GM12891 (cell line): ENCODE measurements around the gene PPP6R3.
"Not testable (repeated sequence)": the region's sequence is repeated elsewhere in the genome, so short reads cannot be mapped to it uniquely, and the experiment has no call there.

Source experiments
- PAX5 ChIP-seq: IDR thresholded peaks from 2 replicates; pipeline ENCODE4 v1.6.1; 2011; ENCODE audit warnings: low read length, moderate library complexity, mild to moderate bottlenecking; ENCODE audit not compliant: insufficient read depth, severe bottlenecking
- POLR2A ChIP-seq: IDR thresholded peaks from 2 replicates; pipeline ENCODE4 v1.6.1; 2011; ENCODE audit warnings: low read depth, low read length, control low read depth
- POLR2AphosphoS5 ChIP-seq: IDR thresholded peaks from 2 replicates; pipeline ENCODE4 v1.6.1; 2011; ENCODE audit warnings: low read depth, low read length, control low read depth
- SPI1 ChIP-seq: IDR thresholded peaks from 2 replicates; pipeline ENCODE4 v1.6.1; 2011; ENCODE audit warnings: low read depth, low read length, control low read depth
- TAF1 ChIP-seq: IDR thresholded peaks from 2 replicates; pipeline ENCODE4 v1.6.1; 2011; ENCODE audit warnings: low read depth, low read length, control low read depth

GRCh38 chr11:68434159-68434558 lies 26.4 kb upstream of the PPP6R3 start:
- not testable (repeated sequence) for TF ChIP-seq POLR2AphosphoS5, TAF1, POLR2A, SPI1, PAX5
